Uterus (tissue), 4 donors: ENCODE results near the gene EIF5A2. TPM values are rescaled to one million over a fixed set of nuclear protein-coding genes. Genes with fewer than 3 reads are reported as not detected.
"Not testable (repeated sequence)": the region's sequence is repeated elsewhere in the genome, so short reads cannot be mapped to it uniquely, and the experiment has no call there.

Experiments
- DNase-seq, 2 donors: peaks; one replicate each; pipeline ENCODE4 v3.0.0-alpha.2; 2019 to 2020
- H3K27ac ChIP-seq, 2 donors: fragments of 200-600 bp; sonication (generic); 1 replicate in 1 of 2; 2 replicates in 1 of 2; pipeline ENCODE4 v1.5.1; 2016 to 2018
- H3K27me3 ChIP-seq, 2 donors: fragments of 200-600 bp; sonication (generic); one replicate each; pipeline ENCODE4 v1.5.1; 2018 to 2019; ENCODE audit warnings: control low read depth in 1 of 2
- H3K36me3 ChIP-seq, 2 donors: fragments of 200-600 bp; sonication (generic); one replicate each; pipeline ENCODE4 v1.5.1; 2019; ENCODE audit warnings: control low read depth in 1 of 2
- H3K4me1 ChIP-seq, 2 donors: fragments of 200-600 bp; sonication (generic); one replicate each; pipeline ENCODE4 v1.5.1; 2018 to 2019; ENCODE audit warnings: control low read depth in 1 of 2
- H3K4me3 ChIP-seq, 2 donors: fragments of 200-600 bp; sonication (generic); 1 replicate in 1 of 2; 2 replicates in 1 of 2; pipeline ENCODE4 v1.5.1; 2018 to 2019; ENCODE audit warnings: mild to moderate bottlenecking in 1 of 2
- H3K9me3 ChIP-seq, 2 donors: fragments of 200-600 bp; sonication (generic); one replicate each; pipeline ENCODE4 v1.5.1; 2019; ENCODE audit warnings: control low read depth in 1 of 2
- CTCF ChIP-seq, 4 experiments: fragments of 200-600 bp in 2 of 4; fragments of 450-650 bp in 2 of 4; sonication (generic) in 2 of 4; IDR thresholded peaks; one replicate each; pipeline ENCODE4 v1.5.1; 2016 to 2019; ENCODE audit warnings: antibody characterized with exemption in 4 of 4, mild to moderate bottlenecking in 2 of 4, moderate library complexity in 1 of 4
- POLR2A ChIP-seq, 2 donors: fragments of 450-650 bp; IDR thresholded peaks; one replicate each; pipeline ENCODE4 v1.6.1; 2016; ENCODE audit warnings: antibody characterized with exemption in 2 of 2, mild to moderate bottlenecking in 1 of 2, moderate library complexity in 1 of 2
- intact Hi-C: fragments of 100-400 bp; cut with DNase I; formaldehyde crosslinking; loops from one replicate; pipeline ENCODE4 v1.15.1; 2023; ENCODE audit warnings: low total_unique reads
- total RNA-seq, 4 donors: library from RNA; depleted of rRNA in 3 of 4; stranded (reverse); fragments of >200 nt in 3 of 4; gene quantifications; one replicate each; pipeline versions ENCODE4 v1.1.0 to v1.2.4, GENCODE V29; 2014 to 2023
- donor health status: DM: yes; HTN: yes; CAD: no.

The EIF5A2 gene
- total RNA-seq, 4 donors from 2014 or later: 2.8 to 20.5 (median 7.0) TPM

GRCh38 chr3:170947018-170947769, 38.8 kb upstream of the EIF5A2 start:
- DNase-seq: no peak
- H3K4me3 ChIP-seq: no peak overlapping the region
- H3K4me1 ChIP-seq: no peaks in the 10 kb centered on the region
- no peaks in the 10 kb centered on the region for H3K9me3 ChIP-seq
- H3K27me3 ChIP-seq: no peaks in the 10 kb centered on the region
- H3K27ac ChIP-seq: no peak overlapping the region
- intact Hi-C loops: no loop called here
- TF ChIP-seq POLR2A (IDR thresholded peaks at IDR 0.05) (no peak), CTCF (IDR thresholded peaks at IDR 0.05) (no peak)
- no peaks in the 10 kb centered on the region for H3K36me3 ChIP-seq

GRCh38 chr3:170942011-170942410, 33.6 kb upstream of the EIF5A2 start:
- intact Hi-C loops: no loop called here
- DNase-seq: no peak
- Histone ChIP-seq H3K27me3 (no peaks in the 10 kb centered on the region), H3K27ac (no peak overlapping the region), H3K9me3 (no peaks in the 10 kb centered on the region), H3K4me3 (no peak overlapping the region), H3K36me3 (no peaks in the 10 kb centered on the region), H3K4me1 (no peaks in the 10 kb centered on the region)
- no peak for TF ChIP-seq POLR2A (IDR thresholded peaks at IDR 0.05)
- no peak for TF ChIP-seq CTCF (IDR thresholded peaks at IDR 0.05)

- Histone ChIP-seq H3K36me3 (no peaks in the 10 kb centered on the region), H3K4me3 (no peak overlapping the region), H3K9me3 (no peaks in the 10 kb centered on the region), H3K4me1 (no peaks in the 10 kb centered on the region), H3K27me3 (no peaks in the 10 kb centered on the region), H3K27ac (no peak overlapping the region)
- intact Hi-C loops: no loop called here
- DNase-seq: no peak
- TF ChIP-seq POLR2A (IDR thresholded peaks at IDR 0.05) (no peak), CTCF (IDR thresholded peaks at IDR 0.05) (no peak)
Measured at GRCh38 chr3:170941551-170941950, 33.1 kb upstream of the EIF5A2 start.

GRCh38 chr3:170933039-170933438, 24.6 kb upstream of the EIF5A2 start:
- H3K4me3 ChIP-seq, intact Hi-C loops, H3K27ac ChIP-seq, H3K36me3 ChIP-seq, DNase-seq, H3K4me1 ChIP-seq, H3K9me3 ChIP-seq, H3K27me3 ChIP-seq: not testable (repeated sequence)

- H3K27me3 ChIP-seq, H3K4me1 ChIP-seq, H3K27ac ChIP-seq, H3K4me3 ChIP-seq, intact Hi-C loops, H3K36me3 ChIP-seq, H3K9me3 ChIP-seq, DNase-seq: not testable (repeated sequence)
Measured at GRCh38 chr3:170923553-170923952, 15.1 kb upstream of the EIF5A2 start.

GRCh38 chr3:170918715-170919114, 10.3 kb upstream of the EIF5A2 start:
- no peak for DNase-seq
- Histone ChIP-seq H3K27me3 (no peaks in the 10 kb centered on the region), H3K27ac (no peak overlapping the region), H3K9me3 (no peaks in the 10 kb centered on the region), H3K4me1 (no peaks in the 10 kb centered on the region), H3K36me3 (no peaks in the 10 kb centered on the region), H3K4me3 (no peak overlapping the region)
- intact Hi-C loops: no loop called here
- TF ChIP-seq POLR2A (IDR thresholded peaks at IDR 0.05) (no peak), CTCF (IDR thresholded peaks at IDR 0.05) (no peak)
